ENCODE data around the gene SPG21.
"Not testable (repeated sequence)": the region's sequence is repeated elsewhere in the genome, so short reads cannot be mapped to it uniquely, and the experiment has no call there.

SPG21 gene

GRCh38 chr15:64989416-64990167, at the start of gene SPG21:
Gene SPG21, minus strand, starts transcription at chr15:64989914. Its CDS starts 6,345 bp downstream, at chr15:64983569.
- ATAC-seq (peak; percentile 98), DNase-seq (peak; percentile 96)

- no peak for ATAC-seq
- DNase-seq: no peak
Measured at GRCh38 chr15:65038836-65039235, 49.1 kb upstream of the SPG21 start.

GRCh38 chr15:65038428-65038827, 48.7 kb upstream of the SPG21 start:
- ATAC-seq (no peak), DNase-seq (no peak)

- ATAC-seq (no peak), DNase-seq (no peak)
Measured at GRCh38 chr15:65037309-65037708, 47.6 kb upstream of the SPG21 start.

- DNase-seq (no peak), ATAC-seq (no peak)
Measured at GRCh38 chr15:65034719-65035118, 45.0 kb upstream of the SPG21 start.

GRCh38 chr15:65033659-65034269, 44.0 kb upstream of the SPG21 start:
- no peak for ATAC-seq
- DNase-seq: peak; percentile 19

- ATAC-seq: peak; percentile 55
- DNase-seq: peak; percentile 52
Measured at GRCh38 chr15:65032801-65033537, 43.3 kb upstream of the SPG21 start.

- DNase-seq (no peak), ATAC-seq (no peak)
Measured at GRCh38 chr15:65029736-65030208, 40.1 kb upstream of the SPG21 start.

GRCh38 chr15:65028921-65029735, 39.4 kb upstream of the SPG21 start, which contains the start of gene MTFMT:
Gene MTFMT, minus strand, starts transcription at chr15:65029639. Its CDS starts 26 bp downstream, at chr15:65029613.
- ATAC-seq (peak; percentile 98), DNase-seq (peak; percentile 99)

- DNase-seq (no peak), ATAC-seq (no peak)
Measured at GRCh38 chr15:65028338-65028737, 38.6 kb upstream of the SPG21 start.

GRCh38 chr15:65027593-65027992, 37.9 kb upstream of the SPG21 start:
- ATAC-seq (no peak), DNase-seq (no peak)

- ATAC-seq (no peak), DNase-seq (no peak)
Measured at GRCh38 chr15:65026756-65027155, 37.0 kb upstream of the SPG21 start.

GRCh38 chr15:65021488-65021887, 31.8 kb upstream of the SPG21 start:
- ATAC-seq (no peak), DNase-seq (no peak)

- ATAC-seq (peak; percentile 61), DNase-seq (no peak)
Measured at GRCh38 chr15:65020419-65020818, 30.7 kb upstream of the SPG21 start.

GRCh38 chr15:65011198-65011597, 21.5 kb upstream of the SPG21 start:
- not testable (repeated sequence) for DNase-seq, ATAC-seq

GRCh38 chr15:65008983-65009382, 19.3 kb upstream of the SPG21 start:
- ATAC-seq (no peak), DNase-seq (no peak)

- no peak for ATAC-seq
Measured at GRCh38 chr15:65006876-65007275, 17.2 kb upstream of the SPG21 start.

GRCh38 chr15:65004993-65005392, 15.3 kb upstream of the SPG21 start:
- no peak for DNase-seq
- no peak for ATAC-seq

More at GRCh38 chr15:65006876-65007275, 17.2 kb upstream of the SPG21 start:
- no peak for DNase-seq

GRCh38 chr15:64997745-64998375, 8.1 kb upstream of the SPG21 start:
- ATAC-seq (no peak), DNase-seq (no peak)

- DNase-seq: no peak
- no peak for ATAC-seq
Measured at GRCh38 chr15:64997066-64997465, 7.4 kb upstream of the SPG21 start.

GRCh38 chr15:64993290-64993689, 3.6 kb upstream of the SPG21 start:
- ATAC-seq (no peak), DNase-seq (no peak)
